GM21360 (cell line): Measurements from ENCODE around the gene FLOT1.

Experiments used
- ATAC-seq: cut with Tn5 transposase; IDR thresholded peaks from one replicate; pipeline ENCODE4 v1.9.1; 2021; ENCODE audit warnings: mild to moderate bottlenecking, moderate library complexity; ENCODE audit not compliant: unreplicated experiment

The FLOT1 gene

GRCh38 chr6:30742316-30743098 lies at the start of gene FLOT1:
Gene FLOT1, minus strand, starts transcription at chr6:30742687. Its CDS starts 498 bp downstream, at chr6:30742189.
- peak; percentile 65 for ATAC-seq

GRCh38 chr6:30790724-30791383 lies 48.4 kb upstream of the FLOT1 start:
- no peak for ATAC-seq

GRCh38 chr6:30789606-30790005 lies 47.1 kb upstream of the FLOT1 start:
- ATAC-seq = no peak

GRCh38 chr6:30787954-30788353 lies 45.5 kb upstream of the FLOT1 start:
- no peak for ATAC-seq

- no peak for ATAC-seq
Measured at GRCh38 chr6:30782425-30783014, 40.0 kb upstream of the FLOT1 start.

- no peak for ATAC-seq
Measured at GRCh38 chr6:30781743-30782424, 39.4 kb upstream of the FLOT1 start.

GRCh38 chr6:30781395-30781742 lies 38.9 kb upstream of the FLOT1 start:
- no peak for ATAC-seq

GRCh38 chr6:30780642-30780920 lies 38.1 kb upstream of the FLOT1 start:
- ATAC-seq = no peak

GRCh38 chr6:30779850-30780641 lies 37.6 kb upstream of the FLOT1 start:
- ATAC-seq = no peak

GRCh38 chr6:30778001-30778635 lies 35.6 kb upstream of the FLOT1 start:
- ATAC-seq = no peak

GRCh38 chr6:30777155-30777485 lies 34.6 kb upstream of the FLOT1 start:
- no peak for ATAC-seq

GRCh38 chr6:30776390-30777154 lies 34.1 kb upstream of the FLOT1 start:
- ATAC-seq = no peak

GRCh38 chr6:30775104-30775503 lies 32.6 kb upstream of the FLOT1 start:
- ATAC-seq = no peak

GRCh38 chr6:30774701-30775100 lies 32.2 kb upstream of the FLOT1 start:
- ATAC-seq = no peak

- no peak for ATAC-seq
Measured at GRCh38 chr6:30770592-30770991, 28.1 kb upstream of the FLOT1 start.

- ATAC-seq = no peak
Measured at GRCh38 chr6:30769853-30770524, 27.5 kb upstream of the FLOT1 start.

- ATAC-seq = no peak
Measured at GRCh38 chr6:30769088-30769852, 26.8 kb upstream of the FLOT1 start.

GRCh38 chr6:30768634-30769087 lies 26.2 kb upstream of the FLOT1 start:
- no peak for ATAC-seq

- no peak for ATAC-seq
Measured at GRCh38 chr6:30767944-30768301, 25.4 kb upstream of the FLOT1 start.
